ENCODE measurements around the gene KLHDC3. TPM values are rescaled to one million over a fixed set of nuclear protein-coding genes. Genes with fewer than 3 reads are reported as not detected.
A peak's percentile ranks its signal among the peaks of the same experiment; 100 is the strongest.

KLHDC3 gene
- total RNA-seq, 1 donor from 2014 or later = 58.8 TPM

- Histone ChIP-seq H3K4me1 (peaks cover 22% of the 10 kb centered on the region), H3K36me3 (no peaks in the 10 kb centered on the region), H3K9me3 (no peaks in the 10 kb centered on the region), H3K27ac (no peak overlapping the region), H3K4me3 (no peak overlapping the region), H3K27me3 (no peaks in the 10 kb centered on the region)
- no peak for TF ChIP-seq CTCF (IDR thresholded peaks at IDR 0.05)
- DNase-seq (no peak), ATAC-seq (no peak)
- intact Hi-C loops (cut with DNase I) = no loop called here
These were observed 39.0 kb upstream of the KLHDC3 start for GRCh38 chr6:42974919-42975505.

- H3K27ac ChIP-seq = peak overlapping the region; percentile 92
- H3K4me1 ChIP-seq = peaks cover 24% of the 10 kb centered on the region
- intact Hi-C loops (cut with DNase I) = no loop called here
- H3K36me3 ChIP-seq = no peaks in the 10 kb centered on the region
- DNase-seq (peak; percentile 81), ATAC-seq (peak; percentile 52)
- H3K9me3 ChIP-seq = no peaks in the 10 kb centered on the region
- H3K27me3 ChIP-seq = no peaks in the 10 kb centered on the region
- peak overlapping the region; percentile 95 for H3K4me3 ChIP-seq
- no peak for TF ChIP-seq CTCF (IDR thresholded peaks at IDR 0.05)
These were observed 35.6 kb upstream of the KLHDC3 start for GRCh38 chr6:42978487-42978838.

- Histone ChIP-seq H3K9me3 (no peaks in the 10 kb centered on the region), H3K4me1 (peaks cover 24% of the 10 kb centered on the region), H3K36me3 (no peaks in the 10 kb centered on the region), H3K27ac (peak within 1 kb of the TSS; percentile 92), H3K27me3 (no peaks in the 10 kb centered on the region), H3K4me3 (peak within 1 kb of the TSS; percentile 95)
- TF ChIP-seq CTCF (IDR thresholded peaks at IDR 0.05) = no peak
- intact Hi-C loops (cut with DNase I) = no loop called here
- ATAC-seq (peak; percentile 98), DNase-seq (peak; percentile 97)
These were observed 35.1 kb upstream of the KLHDC3 start, which contains the start of gene PEX6 for GRCh38 chr6:42978839-42979522. Gene PEX6 (minus strand): TSS chr6:42979181. CDS start chr6:42979150, 31 bp downstream.

GRCh38 chr6:42979523-42980177 lies 34.4 kb upstream of the KLHDC3 start:
- intact Hi-C loops (cut with DNase I) = no loop called here
- H3K4me3 ChIP-seq = peak overlapping the region; percentile 95
- no peak for DNase-seq
- ATAC-seq = no peak
- H3K27me3 ChIP-seq = no peaks in the 10 kb centered on the region
- no peaks in the 10 kb centered on the region for H3K9me3 ChIP-seq
- no peak for TF ChIP-seq CTCF (IDR thresholded peaks at IDR 0.05)
- peak overlapping the region; percentile 92 for H3K27ac ChIP-seq
- H3K4me1 ChIP-seq = peaks cover 24% of the 10 kb centered on the region
- no peaks in the 10 kb centered on the region for H3K36me3 ChIP-seq

GRCh38 chr6:42981836-42982235 lies 32.2 kb upstream of the KLHDC3 start:
- DNase-seq = no peak
- H3K9me3 ChIP-seq = no peaks in the 10 kb centered on the region
- ATAC-seq = no peak
- TF ChIP-seq CTCF (IDR thresholded peaks at IDR 0.05) = no peak
- no peak overlapping the region for H3K27ac ChIP-seq
- H3K4me1 ChIP-seq = peaks cover 41% of the 10 kb centered on the region
- no peaks in the 10 kb centered on the region for H3K36me3 ChIP-seq
- intact Hi-C loops (cut with DNase I) = no loop called here
- no peak overlapping the region for H3K4me3 ChIP-seq
- H3K27me3 ChIP-seq = no peaks in the 10 kb centered on the region

All from upper lobe of right lung (tissue), 1 donor.